Left lung (tissue), 10 donors: ENCODE results near the gene GFRA3. TPM values are rescaled to one million over a fixed set of nuclear protein-coding genes. Genes with fewer than 3 reads are reported as not detected.
"Not testable (repeated sequence)": the region's sequence is repeated elsewhere in the genome, so short reads cannot be mapped to it uniquely, and the experiment has no call there.

Source experiments
- ATAC-seq: fragments of 200-7000 bp; cut with Tn5 transposase; one replicate; pipeline ENCODE4 v1.9.1; 2020; ENCODE audit warnings: moderate library complexity
- DNase-seq, 4 donors: peaks; one replicate each; pipeline ENCODE4 v3.0.0-alpha.2; 2013 to 2020
- H3K27ac ChIP-seq, 2 donors: fragments of 200-600 bp; sonication (generic) in 1 of 2; one replicate each; pipeline versions ENCODE4 v1.5.0 to v1.8.0; 2020 to 2021
- H3K27me3 ChIP-seq, 2 donors: fragments of 200-600 bp; sonication (generic) in 1 of 2; one replicate each; pipeline versions ENCODE4 v1.5.0 to v1.8.0; 2020 to 2021
- H3K36me3 ChIP-seq, 2 donors: fragments of 200-600 bp; sonication (generic) in 1 of 2; one replicate each; pipeline versions ENCODE4 v1.5.0 to v1.8.0; 2020 to 2021
- H3K4me1 ChIP-seq, 2 donors: fragments of 200-600 bp; one replicate each; pipeline ENCODE4 v1.8.0; 2021
- H3K4me3 ChIP-seq, 2 donors: fragments of 200-600 bp; sonication (generic) in 1 of 2; one replicate each; pipeline versions ENCODE4 v1.5.0 to v1.8.0; 2020 to 2021; ENCODE audit warnings: mild to moderate bottlenecking in 1 of 2
- H3K9me3 ChIP-seq, 2 donors: fragments of 200-600 bp; sonication (generic) in 1 of 2; one replicate each; pipeline versions ENCODE4 v1.5.0 to v1.8.0; 2020 to 2021
- CTCF ChIP-seq, 2 donors: fragments of 200-600 bp; sonication (generic) in 1 of 2; IDR thresholded peaks; one replicate each; pipeline versions ENCODE4 v1.5.0 to v1.8.0; 2021; ENCODE audit warnings: antibody characterized with exemption in 2 of 2
- intact Hi-C, 2 donors: fragments of 100-400 bp; cut with DNase I; formaldehyde crosslinking; loops; one replicate each; pipeline versions ENCODE4 v1.11.2 to v1.14.2; 2022
- polyA plus RNA-seq, 6 donors: library from polyadenylated mRNA; unstranded; fragments of 120-200 nt; gene quantifications; one replicate each; pipeline ENCODE4 v1.2.1, GENCODE V29; 2013; ENCODE audit not compliant: insufficient read length in 6 of 6
- total RNA-seq, 2 donors: library from RNA; stranded (reverse); fragmentation: NEBNext Ultra II Directional; extraction: Animal tissue kit (Norgen Biotek cat#: 25700); gene quantifications; one replicate each; pipeline ENCODE4 v1.2.1, GENCODE V29; 2021
- donor health status: DM: no; HTN: yes; CAD: no.
- donor health status: DM: no; HTN: no; CAD: no.

GFRA3 gene
- total and polyA plus RNA-seq, 8 donors: 1.9 to 4.7 (median 3.4) TPM; not detected in 1

- Histone ChIP-seq H3K27ac (no peak overlapping the region), H3K4me1 (no peaks in the 10 kb centered on the region), H3K4me3 (no peak overlapping the region), H3K9me3 (no peaks in the 10 kb centered on the region), H3K27me3 (peaks cover 0 to 12% of the 10 kb centered on the region in 2 donors), H3K36me3 (no peaks in the 10 kb centered on the region)
- intact Hi-C loops: no loop called here
- no peak for TF ChIP-seq CTCF (IDR thresholded peaks at IDR 0.05)
- ATAC-seq (no peak), DNase-seq (no peak)
These were observed 21.5 kb downstream of the GFRA3 start for GRCh38 chr5:138252944-138253343.

GRCh38 chr5:138247800-138248199 lies 26.6 kb downstream of the GFRA3 start:
- H3K9me3 ChIP-seq, intact Hi-C loops, H3K27me3 ChIP-seq, H3K27ac ChIP-seq, DNase-seq, ATAC-seq, H3K36me3 ChIP-seq, H3K4me3 ChIP-seq, H3K4me1 ChIP-seq: not testable (repeated sequence)

- no peak overlapping the region for H3K27ac ChIP-seq
- intact Hi-C loops: no loop called here
- TF ChIP-seq CTCF (IDR thresholded peaks at IDR 0.05): no peak
These were observed 27.6 kb downstream of the GFRA3 start for GRCh38 chr5:138246822-138247221.

GRCh38 chr5:138246334-138246733 lies 28.1 kb downstream of the GFRA3 start:
- Histone ChIP-seq H3K27me3 (peaks cover 0 to 20% of the 10 kb centered on the region in 2 donors), H3K4me1 (peaks cover 0 to 9% of the 10 kb centered on the region in 2 donors), H3K4me3 (no peak overlapping the region), H3K36me3 (no peaks in the 10 kb centered on the region), H3K27ac (no peak overlapping the region), H3K9me3 (no peaks in the 10 kb centered on the region)
- TF ChIP-seq CTCF (IDR thresholded peaks at IDR 0.05): no peak
- DNase-seq: peak in 1 of 4 donors; percentile 18
- ATAC-seq: peak; percentile 70
- intact Hi-C loops: no loop called here

More at GRCh38 chr5:138246822-138247221, 27.6 kb downstream of the GFRA3 start:
- Histone ChIP-seq H3K4me3 (no peak overlapping the region), H3K36me3 (no peaks in the 10 kb centered on the region), H3K4me1 (peaks cover 0 to 4% of the 10 kb centered on the region in 2 donors), H3K27me3 (peaks cover 0 to 15% of the 10 kb centered on the region in 2 donors), H3K9me3 (no peaks in the 10 kb centered on the region)
- DNase-seq (no peak), ATAC-seq (no peak)

GRCh38 chr5:138245717-138246116 lies 28.7 kb downstream of the GFRA3 start:
- DNase-seq (no peak), ATAC-seq (no peak)
- peaks cover 0 to 15% of the 10 kb centered on the region in 2 donors for H3K4me1 ChIP-seq
- H3K9me3 ChIP-seq: no peaks in the 10 kb centered on the region
- no peaks in the 10 kb centered on the region for H3K36me3 ChIP-seq
- no peak for TF ChIP-seq CTCF (IDR thresholded peaks at IDR 0.05)
- peaks cover 0 to 26% of the 10 kb centered on the region in 2 donors for H3K27me3 ChIP-seq
- no peak overlapping the region for H3K27ac ChIP-seq
- no peak overlapping the region for H3K4me3 ChIP-seq
- intact Hi-C loops: no loop called here

GRCh38 chr5:138243794-138244193 lies 30.6 kb downstream of the GFRA3 start:
- intact Hi-C loops: no loop called here
- no peak for TF ChIP-seq CTCF (IDR thresholded peaks at IDR 0.05)
- Histone ChIP-seq H3K27me3 (peaks cover 0 to 45% of the 10 kb centered on the region in 2 donors), H3K27ac (no peak overlapping the region), H3K4me3 (no peak overlapping the region), H3K9me3 (no peaks in the 10 kb centered on the region), H3K4me1 (peaks cover 0 to 17% of the 10 kb centered on the region in 2 donors), H3K36me3 (no peaks in the 10 kb centered on the region)
- no peak for ATAC-seq
- DNase-seq: no peak
